CD4-positive, alpha-beta T cell treated with Interleukin-6 at 100 ng/mL for 8 hours (primary cell): ENCODE measurements around the gene CABLES2.
A peak's percentile ranks its signal among the peaks of the same experiment; 100 is the strongest.
"Not testable (repeated sequence)": the region's sequence is repeated elsewhere in the genome, so short reads cannot be mapped to it uniquely, and the experiment has no call there.

Experiments
- DNase-seq: peaks from one replicate; pipeline ENCODE4 v3.0.0-alpha.2; 2020; ENCODE audit warnings: mixed read lengths, low spot score

CABLES2 gene

DNA sequence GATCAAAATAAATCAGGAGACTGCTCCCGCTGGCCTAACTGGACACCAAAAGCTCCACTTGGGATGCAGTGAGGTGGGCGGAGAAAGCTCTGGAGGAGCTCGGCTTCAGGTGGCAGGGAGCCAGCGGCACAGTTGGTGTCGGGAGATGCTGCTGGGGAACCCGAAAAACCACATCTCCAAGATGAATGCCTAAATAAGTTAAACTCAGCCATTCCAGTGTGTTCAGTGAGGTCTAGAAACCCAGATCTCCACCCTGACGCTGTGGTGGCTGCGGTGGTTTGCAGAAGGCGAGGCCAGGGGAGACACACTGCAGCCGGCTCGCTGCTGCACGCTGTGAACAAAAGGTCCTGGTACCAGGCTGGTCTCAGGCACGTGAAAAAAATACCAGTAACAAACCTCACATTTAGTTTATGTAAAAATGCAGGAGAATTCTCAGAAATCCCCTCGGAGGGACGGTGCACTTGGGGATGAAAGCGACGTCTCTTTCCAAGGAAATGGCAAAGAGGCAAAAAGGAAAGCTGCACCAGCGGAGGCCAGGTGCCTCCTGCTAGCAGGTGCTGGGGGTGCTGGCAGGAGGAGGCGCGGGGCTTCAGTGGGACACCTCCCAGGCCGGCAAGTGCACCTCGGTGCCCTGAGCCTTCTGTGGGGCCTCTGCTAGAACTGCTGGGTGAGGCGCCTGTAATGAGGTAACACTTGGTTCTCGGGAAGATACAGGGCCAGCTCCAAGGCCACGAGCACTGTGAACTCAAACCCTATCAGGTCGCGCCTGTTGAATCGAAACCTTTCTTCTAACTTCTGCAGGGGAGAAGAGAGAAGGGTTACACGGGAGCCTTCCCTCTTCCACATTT lies 16.5 kb downstream of the CABLES2 start:
- DNase-seq: no peak

DNA sequence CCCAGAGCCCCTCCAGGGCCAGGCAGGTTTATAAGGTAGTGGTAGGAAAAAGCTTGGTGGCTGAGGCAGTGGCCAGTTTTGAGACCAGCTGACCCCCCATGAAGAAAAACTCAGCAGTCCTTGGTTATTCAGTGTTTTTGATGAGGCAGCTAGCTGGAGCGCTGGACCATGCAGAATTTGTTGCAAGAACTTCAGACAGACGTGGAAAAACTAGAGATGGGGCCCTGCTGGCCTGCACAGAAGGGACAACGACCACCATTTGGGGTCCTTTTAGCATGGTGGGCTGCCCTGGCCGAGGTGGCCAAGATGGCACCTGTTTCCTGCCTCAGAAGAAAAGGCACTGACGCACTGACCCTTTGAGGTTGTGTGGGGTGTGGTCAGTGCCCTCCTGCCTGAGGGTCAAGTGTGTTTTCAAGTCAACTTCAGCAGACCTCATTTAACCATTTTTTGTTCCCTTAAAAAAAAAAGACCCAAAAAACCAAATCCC lies 17.4 kb downstream of the CABLES2 start:
- no peak for DNase-seq

DNA sequence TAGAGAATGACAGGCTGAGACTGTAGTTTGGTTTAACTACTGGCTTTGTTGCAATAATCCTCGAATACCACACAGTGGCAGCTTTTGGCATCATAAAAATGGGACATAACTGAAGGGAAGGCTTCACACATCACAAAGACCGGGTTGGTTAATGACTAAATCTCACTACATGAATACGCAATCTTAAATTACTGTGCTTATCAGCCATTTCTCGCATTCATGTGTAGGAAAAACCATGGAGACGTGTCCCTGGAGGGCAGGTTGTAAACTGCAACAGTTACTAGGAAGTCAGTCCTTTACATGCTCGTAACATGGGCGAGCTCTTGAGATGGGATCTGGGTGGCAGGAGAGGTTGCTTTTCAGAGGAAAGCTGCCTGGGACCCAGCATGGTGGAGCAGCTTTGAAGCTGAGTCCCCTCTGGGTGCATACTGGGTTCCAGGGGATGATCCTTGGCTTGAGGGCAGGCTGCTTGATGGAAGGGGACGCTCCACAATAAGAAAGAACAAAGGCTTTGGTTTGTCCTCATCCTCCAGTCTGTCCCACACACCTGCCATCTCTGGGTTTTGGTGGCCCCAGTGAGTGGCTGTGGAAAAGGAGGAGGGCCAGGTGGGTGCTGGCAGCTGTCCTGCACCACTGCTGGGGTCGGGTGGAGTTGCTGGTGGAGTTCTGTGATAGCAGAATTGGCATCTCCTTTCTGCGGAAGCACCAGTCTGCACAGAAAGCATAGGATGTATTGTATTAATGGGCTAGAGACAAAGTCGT lies 18.1 kb downstream of the CABLES2 start:
- DNase-seq: no peak

DNA sequence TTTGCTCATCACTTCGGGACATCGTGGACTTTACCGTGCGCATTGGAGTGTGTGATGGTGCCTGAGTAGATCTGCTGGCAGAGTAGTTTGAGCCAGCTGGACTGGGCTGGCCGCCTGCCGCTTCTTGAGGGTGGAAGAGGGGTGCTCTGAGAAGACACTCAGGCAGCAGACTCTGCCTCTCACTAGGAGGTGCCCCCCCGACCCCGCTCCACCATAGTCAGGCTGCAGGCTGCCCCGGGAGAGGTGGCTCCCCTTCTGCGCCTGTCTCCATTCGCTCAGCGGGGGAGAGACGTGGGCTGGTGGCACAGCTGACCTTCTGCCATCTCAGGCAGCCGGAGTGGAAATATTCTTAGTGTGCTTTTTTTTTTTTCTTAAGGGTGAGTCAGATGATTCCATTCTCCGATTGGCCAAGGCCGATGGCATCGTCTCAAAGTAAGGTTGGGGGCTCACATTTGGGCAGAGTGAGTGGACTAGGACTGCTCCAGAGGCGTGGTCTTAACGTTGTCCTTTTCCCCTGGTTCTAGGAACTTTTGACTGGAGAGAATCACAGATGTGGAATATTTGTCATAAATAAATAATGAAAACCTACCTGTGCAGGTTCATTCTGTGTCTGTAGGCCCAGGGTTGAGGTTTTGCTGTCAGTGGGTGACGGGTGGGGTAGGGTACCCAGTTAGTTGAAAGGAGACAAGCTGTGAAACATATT lies 19.0 kb downstream of the CABLES2 start:
- no peak for DNase-seq

DNA sequence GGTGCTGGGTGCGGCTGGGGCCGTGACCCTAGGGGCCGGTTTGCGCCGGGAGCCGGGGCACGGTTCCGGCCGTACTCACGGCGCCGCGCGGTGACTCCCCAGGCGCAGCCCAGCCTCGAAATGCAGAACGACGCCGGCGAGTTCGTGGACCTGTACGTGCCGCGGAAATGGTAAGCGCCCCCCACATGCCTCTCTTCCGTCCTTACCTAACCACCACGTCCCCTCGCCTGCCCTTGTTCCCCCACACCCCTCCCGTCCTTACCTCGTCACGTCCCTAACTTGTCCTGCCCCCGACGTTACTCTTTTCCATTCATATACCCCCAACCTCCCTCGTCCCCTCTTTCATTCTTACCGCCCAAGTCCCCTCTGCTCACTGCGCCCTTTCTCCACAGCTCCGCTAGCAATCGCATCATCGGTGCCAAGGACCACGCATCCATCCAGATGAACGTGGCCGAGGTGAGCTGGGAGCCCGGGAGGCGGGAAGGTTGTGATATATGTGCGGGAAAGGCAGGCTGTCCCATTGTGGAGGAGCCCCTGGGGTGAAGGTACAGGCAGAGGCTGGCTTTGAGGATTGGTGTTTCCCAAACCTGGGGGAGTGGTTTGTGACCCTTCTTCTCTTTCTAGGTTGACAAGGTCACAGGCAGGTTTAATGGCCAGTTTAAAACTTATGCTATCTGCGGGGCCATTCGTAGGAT lies 19.7 kb downstream of the CABLES2 start:
- DNase-seq: no peak

DNA sequence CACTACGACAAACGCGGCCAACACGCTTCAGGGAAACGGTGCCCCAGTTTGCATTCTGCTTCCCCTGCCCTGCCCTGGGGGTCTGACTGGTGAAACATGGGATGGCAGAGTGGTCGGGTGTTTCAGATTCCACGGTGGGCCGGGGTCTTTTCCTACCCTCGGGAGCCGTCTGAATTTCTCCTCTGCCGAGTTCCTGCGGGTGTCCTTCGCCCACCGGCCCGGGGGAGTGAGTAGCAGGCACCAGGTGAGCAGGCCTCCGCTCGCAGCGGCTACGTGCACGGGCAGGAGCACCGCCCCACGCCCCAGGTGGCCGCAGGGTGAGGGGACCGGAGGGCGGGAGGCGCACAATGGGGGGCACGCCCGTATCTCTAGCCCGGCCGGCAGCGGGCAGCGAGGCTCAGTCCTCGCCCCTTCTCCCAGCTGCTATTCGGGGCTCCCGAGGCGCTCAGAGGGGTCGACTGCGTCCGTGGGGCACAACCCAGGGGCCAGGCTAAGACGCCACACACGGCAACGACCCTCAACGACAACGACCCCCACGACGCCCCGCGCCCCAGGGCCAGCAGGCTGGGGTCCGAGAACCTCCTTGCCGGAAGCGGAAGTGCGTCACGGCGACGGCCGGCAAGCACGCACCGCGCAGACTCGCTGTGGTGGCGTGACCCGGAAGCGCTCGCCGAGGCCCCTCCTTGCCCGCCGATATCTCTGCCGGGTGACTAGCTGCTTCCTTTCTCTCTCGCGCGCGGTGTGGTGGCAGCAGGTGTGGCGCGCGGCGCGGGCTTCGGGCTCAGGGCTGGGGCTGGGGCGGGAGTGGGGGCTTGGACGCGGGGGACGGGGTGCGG lies 20.5 kb downstream of the CABLES2 start, which contains the start of gene RPS21:
TSS of gene RPS21 (plus strand) at position 721 of the 836 bp plus-strand sequence. CDS start 236 bp downstream, outside the sequence.
- DNase-seq: peak; percentile 93

DNA sequence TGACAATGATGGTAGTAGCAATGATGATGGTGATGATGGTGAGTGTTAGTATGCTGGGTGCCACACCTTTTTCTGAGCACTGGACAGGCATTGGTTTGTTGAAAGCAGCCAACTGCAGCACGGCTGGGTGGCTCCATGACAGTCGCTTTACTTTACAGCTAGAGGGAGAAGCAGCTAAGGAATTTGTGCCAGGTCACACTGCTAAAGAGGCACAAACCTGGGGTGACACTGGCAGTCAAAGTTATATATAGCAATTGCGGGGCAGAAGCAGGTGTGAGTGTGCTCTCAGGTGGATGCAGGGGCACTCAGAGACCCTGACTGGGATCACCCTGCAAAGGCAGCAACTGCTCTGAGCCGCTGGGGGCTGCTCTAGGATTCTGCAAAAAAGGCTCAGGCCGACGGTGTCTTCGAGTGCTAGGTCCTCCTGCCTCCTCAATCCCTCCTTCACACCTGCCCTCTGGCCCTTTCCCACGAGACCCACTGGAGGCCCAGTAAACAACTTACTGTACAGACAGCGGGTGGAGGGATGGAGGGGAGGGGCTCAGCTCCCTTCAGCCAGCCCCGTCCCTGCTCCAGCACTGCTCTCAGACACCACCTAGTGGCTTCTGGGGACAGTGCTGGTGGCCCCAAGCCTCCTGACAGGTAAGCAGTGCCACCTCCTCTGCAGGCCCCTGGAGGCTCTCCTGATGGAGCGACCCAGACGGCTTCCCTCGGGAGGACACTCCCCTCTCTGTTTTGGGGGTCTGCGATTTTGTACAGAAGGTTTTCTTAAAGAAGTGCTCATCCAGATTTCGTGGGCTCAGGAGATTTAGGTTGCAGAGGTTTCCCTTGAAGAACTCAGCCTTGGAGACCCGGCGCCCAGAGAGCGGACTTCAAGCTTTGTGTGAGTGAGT lies 24.5 kb downstream of the CABLES2 start:
- DNase-seq: peak; percentile 78

DNA sequence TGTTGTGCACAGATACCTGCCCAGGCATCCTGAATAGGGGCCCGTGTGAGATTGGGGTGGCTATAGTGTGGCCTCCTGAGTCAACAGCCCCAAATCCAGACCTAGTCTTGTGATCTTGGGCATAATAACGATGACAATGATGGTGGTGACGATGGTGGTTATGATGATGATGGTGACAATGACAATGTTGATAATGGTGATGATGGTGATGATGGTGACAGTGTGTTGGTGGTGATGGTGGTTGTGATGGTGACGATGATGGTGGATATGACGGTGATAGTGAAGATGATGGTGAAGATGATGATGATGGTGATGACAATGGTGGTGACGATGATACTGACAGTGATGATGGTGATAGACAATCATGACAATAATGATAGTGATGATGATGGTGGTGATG lies 25.2 kb downstream of the CABLES2 start:
- no peak for DNase-seq

DNA sequence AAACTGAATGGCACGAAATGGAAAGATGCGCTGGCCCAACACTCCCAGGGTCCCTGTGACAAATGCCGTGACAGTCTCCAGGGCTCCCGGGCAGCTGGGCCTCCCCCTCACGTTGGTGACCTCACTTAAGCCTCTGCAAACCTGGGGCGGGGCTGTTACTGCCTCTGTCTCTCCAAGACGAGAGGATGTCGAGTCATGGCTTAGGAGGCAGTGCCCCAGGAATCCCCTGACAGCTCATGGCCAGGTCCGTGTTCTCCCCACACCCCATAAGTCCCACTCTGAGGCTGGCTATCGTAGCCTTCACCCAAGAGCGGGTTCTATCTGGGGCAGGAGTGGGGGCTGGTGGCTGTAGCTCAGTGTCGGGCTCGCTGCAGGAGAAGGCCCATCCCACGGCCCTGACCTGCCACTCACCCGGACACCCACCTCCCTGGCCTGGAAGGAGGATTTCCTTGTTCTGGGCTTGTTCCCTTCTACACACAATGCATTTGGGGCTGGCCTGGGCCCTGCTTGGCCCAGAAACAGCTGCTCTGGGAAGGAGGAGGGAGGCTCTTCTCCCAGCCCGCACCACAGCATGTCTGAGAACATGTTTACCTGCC lies 25.8 kb downstream of the CABLES2 start:
- no peak for DNase-seq

DNA sequence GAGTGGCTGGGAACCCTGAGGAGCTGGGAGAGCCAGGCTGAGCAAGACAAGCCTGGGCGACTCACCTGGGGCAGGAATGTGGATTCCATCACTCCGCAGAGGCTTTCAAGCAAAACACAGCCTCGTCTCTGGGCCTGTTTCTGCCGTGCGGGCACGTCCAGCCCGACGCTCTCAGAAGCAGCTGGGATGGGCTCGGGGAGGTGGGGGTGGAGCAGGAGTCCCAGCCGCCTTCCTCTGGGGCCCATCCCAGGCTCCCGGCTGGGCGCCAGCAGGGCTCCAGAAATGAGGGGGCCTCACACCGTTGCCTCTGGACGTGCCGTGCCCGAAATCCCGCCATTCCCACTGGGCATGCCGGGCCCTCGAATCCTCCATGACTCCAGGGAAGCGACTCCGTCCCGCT lies 28.9 kb downstream of the CABLES2 start:
- no peak for DNase-seq

DNA sequence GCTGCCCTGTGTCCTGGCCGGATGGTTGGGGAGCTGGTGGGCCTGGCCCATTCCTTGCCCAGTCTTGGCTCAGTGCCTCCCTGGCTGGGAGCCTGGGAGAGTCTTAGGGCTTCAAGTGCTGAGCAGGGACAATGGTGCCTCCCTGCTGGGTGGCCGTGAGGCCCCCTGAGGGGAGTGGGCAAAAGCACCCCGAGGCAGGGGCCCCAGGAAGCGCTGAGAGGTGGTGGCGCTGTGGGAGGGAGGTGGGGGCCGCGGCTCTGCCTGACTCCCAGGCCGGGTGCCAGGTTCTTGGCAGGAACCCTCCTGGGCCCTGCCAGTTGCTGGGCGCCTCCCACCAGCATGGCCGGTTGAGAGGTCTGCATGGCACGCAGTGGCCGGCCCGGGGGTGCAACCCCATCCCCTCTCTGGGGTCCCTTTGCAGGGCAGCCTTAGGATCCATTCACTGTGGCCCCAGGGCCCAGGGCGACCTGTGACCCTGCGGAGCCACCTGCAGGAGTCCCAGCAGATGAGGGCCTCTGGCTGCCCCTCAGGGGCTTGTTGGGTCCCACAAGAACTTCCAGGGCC lies 29.4 kb downstream of the CABLES2 start:
- DNase-seq: no peak

DNA sequence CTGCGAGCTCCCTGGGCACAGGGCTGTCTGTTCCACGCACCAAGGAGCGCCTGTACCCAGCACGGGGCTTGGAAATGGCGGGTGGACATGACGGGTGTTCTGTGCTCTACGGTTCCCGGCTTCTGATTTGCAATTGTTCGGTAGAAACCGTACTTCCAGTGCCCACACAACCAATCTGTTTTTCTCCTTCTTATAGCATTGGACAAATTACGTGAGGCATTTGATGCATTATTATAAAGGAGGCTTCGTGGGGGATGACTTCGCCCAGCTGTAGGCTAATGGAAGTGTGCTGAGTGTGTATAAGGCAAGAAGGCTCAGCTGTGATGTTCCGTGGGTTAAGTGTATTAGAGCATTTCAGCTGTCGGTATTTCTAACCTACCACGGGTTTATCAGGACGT lies 30.0 kb downstream of the CABLES2 start:
- DNase-seq: no peak

DNA sequence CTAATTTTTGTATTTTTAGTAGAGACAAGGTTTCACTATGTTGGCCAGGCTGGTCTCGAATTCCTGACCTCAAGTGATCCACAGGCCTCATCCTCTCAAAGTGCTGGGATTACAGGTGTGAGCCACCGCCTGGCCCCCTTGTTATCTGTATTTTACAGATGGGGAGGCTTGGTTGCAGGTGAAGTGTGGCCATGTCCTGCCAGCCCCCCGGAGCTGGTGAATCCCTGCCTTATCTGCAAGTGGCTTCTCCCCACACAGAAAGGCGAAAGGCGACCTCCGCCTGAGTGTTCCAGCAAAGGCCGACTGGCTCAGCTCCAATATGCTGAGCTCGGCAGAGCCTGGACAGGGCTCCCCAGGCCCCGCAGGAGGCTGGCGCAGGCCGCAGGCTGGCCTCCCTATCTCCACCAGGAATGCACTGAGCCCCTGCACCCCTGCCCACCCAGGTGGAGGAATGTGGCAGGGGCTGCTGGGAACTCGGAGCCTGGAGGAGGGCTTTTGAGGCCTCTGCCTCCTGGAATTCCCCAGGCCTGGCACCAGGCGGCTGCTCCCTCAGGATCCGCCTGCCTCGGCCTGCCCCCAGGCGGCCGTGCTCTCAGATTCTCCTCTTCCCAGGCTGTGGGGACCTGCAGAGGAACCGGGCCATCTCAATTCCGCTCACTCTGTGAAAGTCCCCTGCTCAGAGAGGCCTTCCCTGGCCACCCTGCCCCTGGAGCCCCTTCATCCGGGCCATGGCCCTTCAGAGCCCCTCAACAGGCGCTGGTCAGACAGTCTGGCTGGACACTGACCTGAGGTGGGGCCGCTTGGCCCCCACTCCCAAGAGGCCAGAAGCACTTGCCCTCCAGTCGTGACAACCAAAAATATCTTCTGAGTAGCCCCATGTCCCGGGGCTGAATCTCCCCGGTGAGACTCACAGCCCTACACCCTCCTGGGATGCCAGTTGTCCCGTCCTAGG lies 30.7 kb downstream of the CABLES2 start:
- DNase-seq: no peak

DNA sequence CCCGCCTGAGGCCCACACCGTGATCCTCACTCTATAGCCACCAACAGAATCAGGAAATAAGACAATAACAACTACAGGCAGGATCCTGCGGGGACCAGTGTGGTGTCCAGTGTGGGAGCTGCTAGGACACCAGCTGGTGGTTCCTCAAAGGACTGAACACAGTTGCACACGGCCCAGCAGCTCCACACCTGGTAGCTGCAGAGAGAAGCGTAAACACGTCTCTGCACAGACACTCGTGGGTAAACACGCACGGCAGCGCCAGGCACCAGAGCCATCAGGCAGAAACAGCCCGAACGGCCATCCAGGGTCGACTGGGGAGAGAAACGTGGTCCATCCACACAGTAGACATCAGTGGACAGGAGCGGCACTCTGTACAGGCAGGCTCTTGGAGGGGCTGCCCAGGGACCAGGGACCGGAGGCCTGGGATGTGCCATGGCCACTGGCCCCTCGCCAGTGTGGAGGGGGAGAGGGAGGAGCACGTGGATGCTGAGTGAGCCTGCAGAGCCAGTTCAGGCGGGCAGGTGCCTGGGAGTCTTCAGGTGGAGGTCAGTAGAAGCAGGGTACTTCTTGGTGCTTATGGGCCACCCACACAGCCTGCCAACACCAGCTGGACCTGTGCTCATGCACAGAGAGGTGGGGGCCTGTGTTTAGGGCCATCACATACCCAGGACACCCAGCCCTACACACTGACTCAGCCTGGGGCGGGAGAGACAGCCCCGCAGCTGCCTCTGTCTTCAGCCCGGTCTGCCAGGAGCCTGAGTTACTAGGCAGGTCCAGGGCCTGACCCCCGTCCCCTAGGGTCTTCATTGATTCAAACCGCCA lies 32.5 kb downstream of the CABLES2 start:
- no peak for DNase-seq

DNA sequence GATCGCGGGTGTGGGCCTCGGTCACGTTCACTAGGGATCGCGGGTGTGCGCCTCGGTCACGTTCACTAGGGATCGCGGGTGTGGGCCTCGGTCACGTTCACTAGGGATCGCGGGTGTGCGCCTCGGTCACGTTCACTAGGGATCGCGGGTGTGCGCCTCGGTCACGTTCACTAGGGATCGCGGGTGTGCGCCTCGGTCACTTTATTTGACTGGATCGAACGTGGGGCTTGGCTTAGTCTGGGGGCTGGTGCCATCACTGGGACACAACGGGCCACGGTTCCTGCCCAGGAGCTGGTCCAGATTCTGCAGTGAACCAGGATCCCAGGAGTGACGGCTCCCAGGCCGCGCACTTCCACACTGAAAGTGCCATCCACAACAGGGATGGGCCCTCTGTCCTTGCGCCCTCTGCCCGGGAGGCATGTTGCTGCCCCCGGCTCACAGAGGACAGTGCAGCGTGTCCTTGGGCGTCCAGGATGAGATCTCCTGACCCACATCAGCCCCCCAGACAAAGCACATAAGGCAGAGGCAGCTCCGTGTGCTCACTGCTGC lies 33.4 kb downstream of the CABLES2 start:
- DNase-seq: not testable (repeated sequence)
